BE2C (cell line): ENCODE measurements around the gene PARP14.

Experiments used
- DNase-seq: peaks from one replicate; pipeline ENCODE4 v3.0.0-alpha.2; 2020
- H3K27me3 ChIP-seq: fragments of 250-450 bp; sonication (Bioruptor Pico); 2 replicates; pipeline ENCODE4 v1.5.1; 2020; ENCODE audit warnings: mild to moderate bottlenecking
- H3K36me3 ChIP-seq: fragments of 250-450 bp; sonication (Bioruptor Pico); 2 replicates; pipeline ENCODE4 v1.5.1; 2020; ENCODE audit warnings: mild to moderate bottlenecking
- H3K4me1 ChIP-seq: fragments of 250-450 bp; sonication (Bioruptor Pico); 2 replicates; pipeline ENCODE4 v1.5.1; 2020
- H3K4me3 ChIP-seq: 2 replicates; pipeline ENCODE4 v1.5.1; 2011; ENCODE audit warnings: low read depth, low read length
- H3K9me3 ChIP-seq: fragments of 250-450 bp; sonication (Bioruptor Pico); 2 replicates; pipeline ENCODE4 v1.5.1; 2020
- CTCF ChIP-seq: IDR thresholded peaks from 2 replicates; pipeline ENCODE4 v1.5.1; 2012; ENCODE audit warnings: mild to moderate bottlenecking, low read depth, low read length

PARP14 gene

GRCh38 chr3:122755491-122755890 is 74.9 kb downstream of the PARP14 start:
- no peak for DNase-seq
- TF ChIP-seq CTCF: no peak
- Histone ChIP-seq H3K4me1 (no peaks in the 10 kb centered on the region), H3K4me3 (no peak overlapping the region), H3K36me3 (peaks cover 17% of the 10 kb centered on the region), H3K9me3 (no peaks in the 10 kb centered on the region), H3K27me3 (no peaks in the 10 kb centered on the region)

GRCh38 chr3:122758877-122759560 is 78.4 kb downstream of the PARP14 start:
- Histone ChIP-seq H3K27me3 (no peaks in the 10 kb centered on the region), H3K4me1 (no peaks in the 10 kb centered on the region), H3K4me3 (no peak overlapping the region), H3K9me3 (no peaks in the 10 kb centered on the region), H3K36me3 (peaks cover 17% of the 10 kb centered on the region)
- TF ChIP-seq CTCF: no peak
- no peak for DNase-seq

GRCh38 chr3:122760453-122761271 is 80.0 kb downstream of the PARP14 start:
- no peak for DNase-seq
- Histone ChIP-seq H3K4me1 (no peaks in the 10 kb centered on the region), H3K9me3 (no peaks in the 10 kb centered on the region), H3K4me3 (no peak overlapping the region), H3K27me3 (no peaks in the 10 kb centered on the region), H3K36me3 (peaks cover 10% of the 10 kb centered on the region)
- TF ChIP-seq CTCF: no peak

- Histone ChIP-seq H3K9me3 (no peaks in the 10 kb centered on the region), H3K4me1 (no peaks in the 10 kb centered on the region), H3K4me3 (no peak overlapping the region), H3K36me3 (no peaks in the 10 kb centered on the region; the same call in 1 of the 2 replicates), H3K27me3 (no peaks in the 10 kb centered on the region)
- DNase-seq: no peak
- no peak for TF ChIP-seq CTCF
Observed at GRCh38 chr3:122766430-122766829, 85.8 kb downstream of the PARP14 start.

GRCh38 chr3:122767540-122768372 is 87.1 kb downstream of the PARP14 start:
- no peaks in the 10 kb centered on the region for H3K4me1 ChIP-seq
- DNase-seq: no peak
- no peaks in the 10 kb centered on the region for H3K9me3 ChIP-seq
- TF ChIP-seq CTCF: no peak
- H3K4me3 ChIP-seq: no peak overlapping the region
- H3K27me3 ChIP-seq: no peaks in the 10 kb centered on the region
- no peaks in the 10 kb centered on the region for H3K36me3 ChIP-seq
